ENCODE measurements around the gene AMDHD2. TPM values are rescaled to one million over a fixed set of nuclear protein-coding genes. Genes with fewer than 3 reads are reported as not detected.

Gene AMDHD2
- total and polyA plus RNA-seq, 2 of the 13 experiments (the other 11 are each of a cell fraction or from before 2014, with no cell fraction given): 33.5 to 39.1 TPM

- TF ChIP-seq, protein P1, sequence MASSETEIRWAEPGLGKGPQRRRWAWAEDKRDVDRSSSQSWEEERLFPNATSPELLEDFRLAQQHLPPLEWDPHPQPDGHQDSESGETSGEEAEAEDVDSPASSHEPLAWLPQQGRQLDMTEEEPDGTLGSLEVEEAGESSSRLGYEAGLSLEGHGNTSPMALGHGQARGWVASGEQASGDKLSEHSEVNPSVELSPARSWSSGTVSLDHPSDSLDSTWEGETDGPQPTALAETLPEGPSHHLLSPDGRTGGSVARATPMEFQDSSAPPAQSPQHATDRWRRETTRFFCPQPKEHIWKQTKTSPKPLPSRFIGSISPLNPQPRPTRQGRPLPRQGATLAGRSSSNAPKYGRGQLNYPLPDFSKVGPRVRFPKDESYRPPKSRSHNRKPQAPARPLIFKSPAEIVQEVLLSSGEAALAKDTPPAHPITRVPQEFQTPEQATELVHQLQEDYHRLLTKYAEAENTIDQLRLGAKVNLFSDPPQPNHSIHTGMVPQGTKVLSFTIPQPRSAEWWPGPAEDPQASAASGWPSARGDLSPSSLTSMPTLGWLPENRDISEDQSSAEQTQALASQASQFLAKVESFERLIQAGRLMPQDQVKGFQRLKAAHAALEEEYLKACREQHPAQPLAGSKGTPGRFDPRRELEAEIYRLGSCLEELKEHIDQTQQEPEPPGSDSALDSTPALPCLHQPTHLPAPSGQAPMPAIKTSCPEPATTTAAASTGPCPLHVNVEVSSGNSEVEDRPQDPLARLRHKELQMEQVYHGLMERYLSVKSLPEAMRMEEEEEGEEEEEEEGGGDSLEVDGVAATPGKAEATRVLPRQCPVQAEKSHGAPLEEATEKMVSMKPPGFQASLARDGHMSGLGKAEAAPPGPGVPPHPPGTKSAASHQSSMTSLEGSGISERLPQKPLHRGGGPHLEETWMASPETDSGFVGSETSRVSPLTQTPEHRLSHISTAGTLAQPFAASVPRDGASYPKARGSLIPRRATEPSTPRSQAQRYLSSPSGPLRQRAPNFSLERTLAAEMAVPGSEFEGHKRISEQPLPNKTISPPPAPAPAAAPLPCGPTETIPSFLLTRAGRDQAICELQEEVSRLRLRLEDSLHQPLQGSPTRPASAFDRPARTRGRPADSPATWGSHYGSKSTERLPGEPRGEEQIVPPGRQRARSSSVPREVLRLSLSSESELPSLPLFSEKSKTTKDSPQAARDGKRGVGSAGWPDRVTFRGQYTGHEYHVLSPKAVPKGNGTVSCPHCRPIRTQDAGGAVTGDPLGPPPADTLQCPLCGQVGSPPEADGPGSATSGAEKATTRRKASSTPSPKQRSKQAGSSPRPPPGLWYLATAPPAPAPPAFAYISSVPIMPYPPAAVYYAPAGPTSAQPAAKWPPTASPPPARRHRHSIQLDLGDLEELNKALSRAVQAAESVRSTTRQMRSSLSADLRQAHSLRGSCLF (CRISPR knock-in tag; IDR thresholded peaks at IDR 0.05; ENCODE audit: borderline replicate concordance): no peak
- TF ChIP-seq ZNF709 (CRISPR knock-in tag; IDR thresholded peaks at IDR 0.05) (no peak), ARNT (IDR thresholded peaks at IDR 0.05) (no peak), GLI4 (CRISPR knock-in tag; IDR thresholded peaks at IDR 0.05; ENCODE audit: borderline replicate concordance) (no peak), GATAD1 (CRISPR knock-in tag; IDR thresholded peaks at IDR 0.05) (peak; percentile 70), ZSCAN9 (CRISPR knock-in tag; IDR thresholded peaks at IDR 0.05; ENCODE audit: borderline replicate concordance) (no peak), ZFP37 (CRISPR knock-in tag; IDR thresholded peaks at IDR 0.05; ENCODE audit: borderline replicate concordance) (0 out of 2 replicates have a peak, but pooled peaks have one; percentile 25), ZNF781 (CRISPR knock-in tag; IDR thresholded peaks at IDR 0.05; ENCODE audit: borderline replicate concordance, not compliant biosample characterization) (peak; percentile 47), ZBTB38 (CRISPR knock-in tag; IDR thresholded peaks at IDR 0.05) (peak; percentile 36; the same call in 1 of the 2 replicates), ZFP1 (CRISPR knock-in tag; IDR thresholded peaks at IDR 0.05) (peak; percentile 33; the same call in 1 of the 2 replicates), TCF12 (IDR thresholded peaks at IDR 0.05) (no peak), TCF12 (CRISPR knock-in tag; IDR thresholded peaks at IDR 0.05) (peak; percentile 58; the same call in 1 of the 2 replicates), ZSCAN5A (CRISPR knock-in tag; IDR thresholded peaks at IDR 0.05; ENCODE audit: borderline replicate concordance) (no peak), ZNF160 (CRISPR knock-in tag; IDR thresholded peaks at IDR 0.05) (peak; percentile 59; the same call in 1 of the 2 replicates)
- TF ChIP-seq, protein P2, sequence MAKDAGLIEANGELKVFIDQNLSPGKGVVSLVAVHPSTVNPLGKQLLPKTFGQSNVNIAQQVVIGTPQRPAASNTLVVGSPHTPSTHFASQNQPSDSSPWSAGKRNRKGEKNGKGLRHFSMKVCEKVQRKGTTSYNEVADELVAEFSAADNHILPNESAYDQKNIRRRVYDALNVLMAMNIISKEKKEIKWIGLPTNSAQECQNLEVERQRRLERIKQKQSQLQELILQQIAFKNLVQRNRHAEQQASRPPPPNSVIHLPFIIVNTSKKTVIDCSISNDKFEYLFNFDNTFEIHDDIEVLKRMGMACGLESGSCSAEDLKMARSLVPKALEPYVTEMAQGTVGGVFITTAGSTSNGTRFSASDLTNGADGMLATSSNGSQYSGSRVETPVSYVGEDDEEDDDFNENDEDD (CRISPR knock-in tag; IDR thresholded peaks at IDR 0.05; ENCODE audit: borderline replicate concordance): peak; percentile 23; the same call in 1 of the 2 replicates
- TF ChIP-seq, protein P3, sequence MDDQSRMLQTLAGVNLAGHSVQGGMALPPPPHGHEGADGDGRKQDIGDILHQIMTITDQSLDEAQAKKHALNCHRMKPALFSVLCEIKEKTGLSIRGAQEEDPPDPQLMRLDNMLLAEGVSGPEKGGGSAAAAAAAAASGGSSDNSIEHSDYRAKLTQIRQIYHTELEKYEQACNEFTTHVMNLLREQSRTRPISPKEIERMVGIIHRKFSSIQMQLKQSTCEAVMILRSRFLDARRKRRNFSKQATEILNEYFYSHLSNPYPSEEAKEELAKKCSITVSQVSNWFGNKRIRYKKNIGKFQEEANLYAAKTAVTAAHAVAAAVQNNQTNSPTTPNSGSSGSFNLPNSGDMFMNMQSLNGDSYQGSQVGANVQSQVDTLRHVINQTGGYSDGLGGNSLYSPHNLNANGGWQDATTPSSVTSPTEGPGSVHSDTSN (CRISPR knock-in tag; IDR thresholded peaks at IDR 0.05; ENCODE audit: borderline replicate concordance): no peak
- TF ChIP-seq, protein P4, sequence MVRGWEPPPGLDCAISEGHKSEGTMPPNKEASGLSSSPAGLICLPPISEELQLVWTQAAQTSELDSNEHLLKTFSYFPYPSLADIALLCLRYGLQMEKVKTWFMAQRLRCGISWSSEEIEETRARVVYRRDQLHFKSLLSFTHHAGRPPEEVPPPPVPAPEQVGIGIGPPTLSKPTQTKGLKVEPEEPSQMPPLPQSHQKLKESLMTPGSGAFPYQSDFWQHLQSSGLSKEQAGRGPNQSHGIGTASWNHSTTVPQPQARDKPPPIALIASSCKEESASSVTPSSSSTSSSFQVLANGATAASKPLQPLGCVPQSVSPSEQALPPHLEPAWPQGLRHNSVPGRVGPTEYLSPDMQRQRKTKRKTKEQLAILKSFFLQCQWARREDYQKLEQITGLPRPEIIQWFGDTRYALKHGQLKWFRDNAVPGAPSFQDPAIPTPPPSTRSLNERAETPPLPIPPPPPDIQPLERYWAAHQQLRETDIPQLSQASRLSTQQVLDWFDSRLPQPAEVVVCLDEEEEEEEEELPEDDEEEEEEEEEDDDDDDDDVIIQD (CRISPR knock-in tag; IDR thresholded peaks at IDR 0.05; ENCODE audit: low read depth): peak; percentile 53; the same call in 1 of the 2 replicates
Observed at GRCh38 chr16:2484898-2485508, 35.2 kb upstream of the AMDHD2 start (continued).
